OCI-LY3 (cell line): ENCODE data around the gene UBAC2.

ENCODE experiments used
- CTCF ChIP-seq: fragments of 200-600, 300-600 bp; sonication (generic); IDR thresholded peaks from 2 replicates; pipeline ENCODE4 v1.5.1; 2014; ENCODE audit warnings: antibody characterized with exemption, low read length, low read depth
- EZH2phosphoT487 ChIP-seq: fragments of 200-600 bp; shearing (Covaris generic); IDR thresholded peaks from 2 replicates; pipeline ENCODE4 v1.6.1; 2018; ENCODE audit warnings: antibody characterized with exemption, mixed run types, low read depth

- TF ChIP-seq CTCF (no peak), EZH2phosphoT487 (no peak)
These were observed 101.4 kb downstream of the UBAC2 start for GRCh38 chr13:99301913-99302636.
